NCI-H187 (cell line): ENCODE results near the gene EBLN2.
"Not testable (repeated sequence)": the region's sequence is repeated elsewhere in the genome, so short reads cannot be mapped to it uniquely, and the experiment has no call there.

ENCODE experiments used
- DNase-seq, 2 experiments: peaks; one replicate each; lab custom pipeline; 2025; lab: John Stamatoyannopoulos, UW

The EBLN2 gene

DNA sequence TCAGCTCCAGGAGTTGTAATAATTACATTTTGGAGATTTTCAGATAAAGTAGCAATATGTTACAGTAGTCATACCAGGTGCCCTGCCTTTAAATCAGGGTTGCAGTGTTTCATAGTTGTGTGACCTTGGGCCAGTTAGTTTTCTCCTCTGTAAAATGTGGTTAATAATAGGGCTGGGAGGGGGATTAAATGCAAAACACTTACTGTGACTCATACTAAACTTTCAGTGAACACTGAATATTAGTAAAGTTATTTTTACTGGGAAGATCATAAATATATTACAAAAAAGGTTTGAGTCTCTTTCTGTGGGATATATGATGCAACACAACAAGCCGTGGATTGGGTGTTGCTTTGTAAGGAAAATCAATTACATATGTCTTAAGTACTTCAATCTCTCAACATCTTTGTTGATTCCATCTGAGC lies 1.1 kb upstream of the EBLN2 start:
- no peak for DNase-seq

DNA sequence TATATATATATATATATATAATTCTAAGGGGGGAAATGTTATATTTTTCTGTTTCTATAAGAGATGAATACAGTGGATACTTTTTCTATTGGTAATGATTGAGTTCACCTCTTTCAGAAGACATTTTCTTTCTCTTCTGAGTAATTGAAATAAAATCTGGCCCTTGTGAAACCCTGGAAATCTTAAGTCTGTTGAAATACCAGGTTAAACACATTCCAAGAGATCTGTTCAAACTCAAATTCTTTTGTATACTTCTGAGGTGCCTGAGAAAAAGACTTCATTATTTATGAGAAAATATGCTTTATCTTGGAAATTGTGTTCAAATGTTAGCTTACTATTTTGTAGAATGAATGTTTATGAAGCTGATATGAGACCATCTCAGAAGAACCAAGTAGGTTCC lies 4.8 kb downstream of the EBLN2 start:
- DNase-seq: not testable (repeated sequence)

DNA sequence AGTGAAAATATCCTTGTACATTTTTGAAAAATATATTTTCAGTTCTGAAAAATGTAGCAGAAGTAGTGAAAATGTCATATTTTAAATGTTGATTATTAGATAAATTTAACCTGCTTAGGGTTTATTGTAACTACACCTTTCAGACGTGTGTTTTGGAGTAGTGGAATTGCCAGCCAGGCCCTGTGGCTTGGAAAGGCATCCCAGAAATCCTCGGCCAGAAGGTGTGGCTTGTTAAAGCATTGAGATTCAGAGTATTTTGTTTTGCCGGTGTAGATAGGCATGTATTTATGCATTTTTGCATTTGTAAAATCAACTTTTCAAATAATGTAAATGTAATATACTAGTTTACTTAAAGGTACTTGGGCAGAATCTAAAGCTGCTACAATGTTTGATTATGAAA lies 7.0 kb downstream of the EBLN2 start:
- DNase-seq: no peak

DNA sequence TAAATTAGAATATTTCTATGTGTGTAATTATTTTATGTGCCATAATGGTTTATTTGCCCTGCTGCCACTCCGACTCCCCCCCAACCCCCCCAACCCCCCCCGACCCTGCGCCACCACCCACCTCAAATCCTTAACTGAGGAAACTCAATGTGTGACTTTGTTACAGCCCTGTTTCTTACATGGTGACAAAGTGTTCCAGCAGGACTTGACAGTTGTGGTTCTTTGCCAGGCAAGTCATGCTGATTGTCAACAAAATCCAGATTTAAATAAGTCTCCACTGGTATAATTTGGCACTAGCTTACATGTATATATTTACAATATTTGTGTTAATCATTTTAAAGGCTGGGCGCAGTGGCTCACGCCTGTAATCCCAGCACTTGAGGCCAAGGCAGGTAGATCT lies 7.7 kb downstream of the EBLN2 start:
- no peak for DNase-seq

DNA sequence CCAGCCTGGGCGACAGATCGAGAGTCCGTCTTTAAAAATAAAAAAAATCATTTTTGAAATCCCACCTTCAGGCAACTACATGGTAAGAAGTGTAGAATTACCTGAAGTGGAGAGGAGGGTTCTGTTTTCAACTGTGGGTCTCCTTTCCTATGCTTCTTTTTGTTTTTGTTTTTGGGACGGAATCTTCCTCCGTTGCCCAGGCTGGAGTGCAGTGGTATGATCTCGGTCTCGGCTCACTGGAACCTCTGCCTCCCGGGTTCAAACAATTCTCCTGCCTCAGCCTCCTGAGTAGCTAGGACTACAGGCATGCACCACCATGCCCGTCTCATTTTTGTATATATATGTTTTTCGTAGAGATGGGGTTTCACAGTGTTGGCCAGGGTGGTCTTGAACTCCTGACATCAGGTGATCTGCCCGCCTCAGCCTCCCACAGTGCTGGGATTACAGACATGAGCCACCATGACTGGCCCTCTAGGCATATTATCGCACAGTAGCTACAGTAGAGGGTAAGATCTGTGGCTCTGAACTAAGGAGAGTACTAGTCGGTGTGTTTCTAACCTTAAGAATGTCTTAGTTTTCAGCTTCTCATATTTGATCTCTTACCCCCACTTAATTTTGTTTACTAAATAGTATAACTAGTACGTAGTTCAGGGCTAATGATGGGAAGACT lies 8.5 kb downstream of the EBLN2 start:
- DNase-seq: no peak

DNA sequence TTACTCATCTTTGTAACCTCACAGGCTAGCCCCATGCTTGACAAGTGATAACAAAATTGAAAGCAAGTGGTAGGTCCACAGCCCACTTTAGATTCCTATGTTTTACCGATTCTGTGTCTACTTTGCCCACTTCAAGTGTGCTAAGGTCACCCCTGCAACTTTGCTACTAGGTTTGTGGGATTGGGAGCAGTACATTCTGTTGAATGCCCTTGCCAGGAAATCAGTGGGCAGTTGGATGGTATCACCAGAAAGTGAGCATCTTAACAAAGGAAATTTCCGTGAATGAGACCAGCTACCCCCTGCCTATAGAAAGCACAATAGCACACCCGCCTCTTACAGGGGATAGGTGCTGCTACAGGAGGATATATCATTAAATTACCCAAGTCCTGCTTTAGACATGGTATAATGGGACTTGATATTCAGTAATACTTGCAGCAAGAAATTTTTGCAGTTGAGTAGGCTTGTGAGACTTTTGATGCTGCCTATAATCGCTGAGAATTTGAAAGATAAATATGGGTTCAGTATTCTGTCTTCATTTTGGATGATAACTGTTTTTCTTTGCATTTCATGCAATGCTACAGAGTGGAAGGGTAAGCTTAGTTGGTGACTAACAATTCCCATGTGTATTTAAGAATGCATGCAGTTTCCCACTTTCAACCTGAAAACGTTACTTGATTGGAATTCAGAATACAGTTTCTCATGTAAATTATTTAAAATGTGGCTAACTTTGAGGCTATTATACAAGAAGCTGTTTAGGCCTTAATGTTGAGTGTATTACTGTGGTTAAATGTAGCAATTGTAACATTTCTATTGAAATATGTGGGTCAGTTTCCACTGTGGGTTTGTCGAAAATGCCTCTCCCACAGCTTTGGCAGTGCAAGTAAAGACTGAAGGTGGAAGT lies 9.5 kb downstream of the EBLN2 start:
- DNase-seq: no peak

DNA sequence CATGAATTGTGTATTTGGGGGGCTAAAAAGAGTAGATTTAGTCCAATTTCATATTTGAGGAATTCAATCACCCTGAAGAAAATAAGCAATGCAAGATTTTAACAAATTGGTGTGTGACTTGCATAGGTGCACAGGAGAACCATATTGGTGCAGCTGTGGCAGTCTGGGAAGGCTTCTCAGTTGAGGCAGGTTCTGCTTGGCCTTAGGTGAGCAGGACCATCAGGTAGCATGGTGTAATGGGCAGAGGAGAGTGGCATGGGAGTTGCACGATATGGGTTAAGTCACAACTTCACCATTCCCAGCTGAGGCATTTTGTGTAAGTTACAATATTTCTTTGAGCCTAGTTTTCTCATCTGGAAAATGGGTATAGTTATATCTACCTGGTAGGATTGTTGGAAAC lies 10.5 kb downstream of the EBLN2 start:
- DNase-seq: no peak

DNA sequence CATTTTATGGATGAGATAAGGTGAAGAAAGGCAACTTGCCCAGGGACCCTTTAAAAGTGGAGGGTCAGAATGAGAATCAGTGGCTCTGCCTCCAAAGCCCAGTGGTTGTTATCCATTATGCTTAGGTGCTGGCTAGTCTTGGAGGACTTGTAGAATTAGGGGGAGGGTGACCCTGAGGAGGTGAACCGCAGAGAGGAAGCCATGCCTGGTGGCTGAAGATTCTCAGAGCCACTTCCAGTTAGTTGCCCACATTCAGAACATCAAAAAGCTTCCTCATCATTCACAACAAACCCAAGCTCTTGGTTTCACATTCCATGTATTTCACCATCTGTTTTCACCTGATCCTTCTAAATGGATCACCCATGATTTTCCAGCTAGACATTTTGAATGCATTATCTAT lies 11.2 kb downstream of the EBLN2 start:
- DNase-seq: no peak

DNA sequence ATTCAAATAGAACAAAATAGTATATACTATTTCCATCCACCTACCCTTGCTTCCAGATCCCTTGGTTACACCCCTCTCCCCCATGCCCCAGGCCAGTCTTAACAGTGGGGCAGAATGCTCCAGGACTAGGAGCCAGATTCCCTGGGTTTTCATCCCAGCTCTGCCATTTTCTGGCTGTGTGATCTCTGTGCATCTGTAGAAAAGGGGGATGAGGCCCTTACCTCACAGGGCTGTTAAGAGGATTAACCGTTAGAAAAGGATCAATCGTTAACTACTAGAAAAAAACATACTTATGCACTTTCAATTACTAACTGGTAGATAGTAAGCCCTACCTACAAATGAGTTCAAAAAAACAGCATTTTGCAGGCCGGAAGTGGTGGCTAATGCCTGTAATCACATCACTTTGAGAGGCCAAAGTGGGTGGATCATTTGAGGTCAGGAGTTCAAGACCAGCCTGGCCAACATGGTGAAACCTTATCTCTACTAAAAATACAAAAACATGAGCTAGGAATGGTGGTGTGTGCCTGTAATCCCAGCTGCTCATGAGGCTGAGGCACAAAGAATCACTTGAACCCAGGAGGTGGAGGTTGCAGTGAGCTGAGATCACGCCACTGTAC lies 11.7 kb downstream of the EBLN2 start:
- DNase-seq: no peak

DNA sequence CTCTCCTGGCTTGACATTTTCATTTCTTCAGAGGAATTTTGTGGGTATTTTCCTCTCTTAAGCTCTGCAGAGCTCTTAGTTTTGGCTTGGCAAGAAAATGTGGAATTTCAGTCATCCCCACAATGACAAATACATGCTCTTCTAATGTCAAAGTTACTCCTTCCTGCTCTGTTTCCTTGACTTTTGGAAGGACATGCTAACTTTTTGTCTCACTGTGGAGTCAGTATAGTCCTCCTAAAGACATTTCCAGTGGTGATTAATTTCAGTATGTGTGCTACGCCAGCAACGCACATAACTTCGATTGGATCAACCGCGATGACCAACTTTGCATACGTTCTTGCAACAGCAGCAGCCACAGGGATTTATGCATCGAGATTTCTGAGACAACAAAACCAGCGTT lies 13.3 kb downstream of the EBLN2 start:
- DNase-seq: no peak

DNA sequence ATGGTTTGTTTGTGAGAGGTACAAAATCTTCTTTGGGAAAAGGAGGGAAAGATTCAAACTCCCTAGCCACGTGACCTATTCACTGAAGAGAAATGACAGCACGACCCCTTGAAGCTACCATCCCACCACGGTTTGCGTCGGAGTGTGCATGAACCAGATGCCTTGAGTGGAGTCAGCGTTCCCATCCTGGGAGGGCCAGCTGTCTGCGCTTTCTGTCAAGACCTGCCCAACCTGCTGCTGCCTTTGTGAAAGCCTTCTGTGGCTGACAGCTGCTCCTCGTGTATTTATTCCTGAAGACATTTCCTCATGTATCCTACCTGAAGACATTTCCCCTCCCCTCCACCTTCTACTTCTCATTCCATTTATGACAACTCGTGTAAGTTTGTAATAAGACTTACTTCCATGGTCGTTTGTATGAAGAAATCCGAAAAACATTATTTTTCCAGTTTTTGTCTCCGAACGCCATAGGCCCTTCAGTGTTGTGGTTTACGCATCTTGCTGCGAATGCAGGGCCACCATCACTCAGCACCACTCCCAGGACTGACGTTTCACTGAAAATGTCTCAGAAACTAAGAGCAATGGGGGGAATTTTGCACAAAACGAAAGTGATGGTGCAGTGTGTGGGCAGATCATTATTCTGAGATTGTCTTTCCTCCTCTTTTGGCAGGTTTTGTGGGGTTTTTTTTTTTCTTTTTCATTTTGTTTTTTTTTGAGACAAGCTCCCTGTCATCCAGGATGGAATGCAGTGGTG lies 18.9 kb downstream of the EBLN2 start:
- no peak for DNase-seq

DNA sequence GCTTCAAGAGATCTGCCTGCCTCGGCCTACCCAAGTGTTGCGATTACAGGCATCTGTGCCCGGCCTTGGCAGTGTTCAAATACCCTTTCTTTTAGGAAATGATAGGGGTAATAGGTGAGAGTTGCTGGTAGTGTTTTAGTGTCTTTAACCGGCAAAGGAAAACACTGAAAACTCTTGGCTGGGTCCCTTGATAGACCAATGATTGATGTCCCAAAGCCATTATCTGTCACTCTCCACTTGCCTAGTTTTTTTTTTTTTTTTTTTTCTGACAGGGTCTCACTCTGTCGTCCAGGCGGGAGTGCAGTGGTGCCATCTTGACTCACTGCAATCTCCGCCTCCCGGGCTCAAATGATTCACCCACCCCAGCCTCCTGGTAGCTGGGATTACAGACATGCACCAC lies 19.7 kb downstream of the EBLN2 start:
- no peak for DNase-seq

DNA sequence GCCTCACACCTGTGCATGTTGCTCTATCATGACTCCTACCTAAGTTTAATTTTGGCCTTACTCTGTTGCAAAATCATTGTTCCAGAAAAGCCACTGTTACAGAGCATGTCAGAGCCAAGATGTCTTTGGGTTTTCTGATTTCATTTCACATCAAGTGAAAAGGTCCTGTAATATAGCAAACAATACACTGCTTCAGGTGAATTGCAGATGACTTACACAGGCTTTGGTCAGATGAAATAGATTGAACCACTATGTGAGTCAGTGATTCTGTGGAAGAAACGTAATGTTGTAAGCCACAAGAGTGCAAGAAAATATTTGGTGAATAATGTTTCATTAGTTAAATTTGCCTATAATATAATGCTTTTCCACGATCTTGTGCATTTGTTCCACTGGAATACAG lies 22.7 kb downstream of the EBLN2 start:
- no peak for DNase-seq

DNA sequence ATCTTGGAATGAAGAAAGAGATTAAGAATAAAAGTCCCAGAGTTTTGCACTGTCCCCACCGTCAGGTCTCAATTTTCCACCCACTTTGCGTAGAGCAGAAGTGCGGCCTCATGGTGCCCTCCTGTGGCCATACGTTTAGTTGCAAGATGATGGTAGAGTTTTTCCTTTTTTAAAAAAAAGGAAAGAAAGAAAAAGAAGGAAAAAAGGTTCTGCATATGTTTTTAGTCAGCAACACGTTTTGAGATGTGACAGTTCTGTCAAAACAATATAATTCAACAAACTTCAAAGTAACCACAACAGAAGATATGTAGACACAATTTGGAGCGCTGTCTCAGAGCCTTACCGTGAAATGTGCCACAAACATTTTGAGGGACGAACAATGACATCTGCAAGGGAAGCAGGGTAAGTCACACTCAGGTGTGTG lies 24.6 kb downstream of the EBLN2 start:
- no peak for DNase-seq

DNA sequence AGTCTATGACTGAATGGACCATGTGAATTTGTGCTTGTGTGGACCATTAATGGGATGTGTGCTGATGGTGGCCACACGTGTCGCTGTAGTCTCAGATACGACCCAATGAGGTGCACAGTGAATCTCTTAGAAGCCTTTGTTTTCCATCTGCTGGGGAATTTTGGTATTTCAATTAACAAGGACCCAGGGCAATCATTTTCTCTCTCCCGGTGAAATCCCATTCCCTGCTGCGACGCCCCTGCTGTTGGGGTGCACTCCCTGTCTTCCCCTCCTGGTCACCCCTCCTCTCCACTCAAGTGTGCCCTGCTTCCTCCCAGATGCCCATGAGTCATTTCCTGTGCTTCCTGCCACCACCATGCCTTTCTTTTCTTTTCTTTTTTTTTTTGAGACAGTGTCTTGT lies 32.7 kb downstream of the EBLN2 start:
- DNase-seq: no peak

DNA sequence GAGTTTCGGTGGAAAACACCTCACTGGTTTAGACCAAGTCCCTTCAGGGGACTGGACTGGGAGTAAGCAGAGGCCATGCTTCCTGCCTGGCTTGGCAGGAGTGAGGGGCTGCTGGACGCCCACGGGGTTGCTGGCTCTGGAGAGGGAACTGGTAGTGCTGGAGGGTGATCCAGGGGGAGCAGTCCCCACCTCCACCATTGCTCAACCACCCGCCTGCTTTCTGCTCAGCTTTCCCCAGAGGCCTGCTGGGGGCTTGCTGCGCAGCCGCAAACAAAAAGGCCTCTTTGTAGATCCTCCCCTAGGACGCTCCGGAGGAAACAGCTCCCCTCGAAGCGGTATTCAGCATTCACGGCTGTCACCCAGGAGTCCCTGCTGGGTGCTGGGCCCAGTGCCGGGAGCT lies 33.5 kb downstream of the EBLN2 start:
- no peak for DNase-seq

DNA sequence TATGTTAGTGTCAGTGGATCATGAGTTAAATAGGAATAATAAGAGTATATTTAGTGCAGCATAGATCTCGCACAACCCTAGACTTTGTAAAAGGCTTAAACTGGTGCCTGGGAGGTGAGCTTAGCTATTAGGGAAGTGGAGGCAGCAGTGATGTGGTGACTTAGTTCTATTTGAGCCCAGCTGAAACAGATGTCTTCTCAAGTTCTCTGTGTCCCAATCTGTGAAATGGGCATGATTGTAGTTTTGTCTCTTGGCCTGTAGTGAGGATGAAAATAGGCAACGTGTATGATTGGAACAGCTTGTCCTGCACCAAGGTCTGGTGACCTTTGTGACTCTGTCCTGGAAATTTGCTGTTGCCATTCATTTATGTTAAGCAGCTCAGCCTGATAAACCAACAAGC lies 34.7 kb downstream of the EBLN2 start:
- DNase-seq: no peak

DNA sequence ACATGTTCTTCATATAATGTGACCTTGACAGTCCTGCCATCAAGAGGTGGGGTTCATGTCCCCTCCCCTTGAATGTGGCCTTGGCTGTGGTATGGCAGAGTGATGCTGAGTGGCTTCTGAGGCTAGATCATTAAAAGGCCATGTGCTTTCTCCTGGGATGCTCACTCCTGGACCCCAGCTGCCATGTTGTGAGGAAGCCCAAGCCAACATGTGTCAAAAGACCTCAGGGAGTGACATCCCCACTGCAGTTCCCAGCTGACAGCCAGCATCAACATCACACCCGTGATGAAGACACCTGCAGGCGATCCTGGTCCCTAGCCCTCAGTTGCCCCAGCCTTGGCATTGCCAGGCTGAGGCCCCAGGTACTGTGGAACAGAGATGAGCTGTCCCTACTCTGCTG lies 36.6 kb downstream of the EBLN2 start:
- DNase-seq: no peak

DNA sequence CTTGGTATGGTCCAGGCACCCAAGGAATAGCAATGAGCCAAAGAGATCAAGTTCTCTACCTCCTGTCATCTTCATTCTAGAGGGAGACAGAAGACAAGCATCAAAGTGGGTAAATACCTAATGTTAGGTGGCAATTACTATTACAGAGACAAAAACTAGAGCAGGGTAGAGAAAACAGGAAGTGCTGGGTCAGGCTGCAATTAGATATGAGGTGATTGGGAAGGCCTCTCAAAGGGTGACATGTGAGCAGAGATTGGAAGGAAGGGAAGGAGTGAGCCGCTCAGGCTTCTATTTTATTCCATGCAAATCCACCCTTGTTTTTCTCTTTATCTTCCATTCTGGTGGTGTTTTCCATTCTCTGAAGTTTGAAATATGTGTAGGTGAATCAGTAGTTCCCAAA lies 37.4 kb downstream of the EBLN2 start:
- no peak for DNase-seq

DNA sequence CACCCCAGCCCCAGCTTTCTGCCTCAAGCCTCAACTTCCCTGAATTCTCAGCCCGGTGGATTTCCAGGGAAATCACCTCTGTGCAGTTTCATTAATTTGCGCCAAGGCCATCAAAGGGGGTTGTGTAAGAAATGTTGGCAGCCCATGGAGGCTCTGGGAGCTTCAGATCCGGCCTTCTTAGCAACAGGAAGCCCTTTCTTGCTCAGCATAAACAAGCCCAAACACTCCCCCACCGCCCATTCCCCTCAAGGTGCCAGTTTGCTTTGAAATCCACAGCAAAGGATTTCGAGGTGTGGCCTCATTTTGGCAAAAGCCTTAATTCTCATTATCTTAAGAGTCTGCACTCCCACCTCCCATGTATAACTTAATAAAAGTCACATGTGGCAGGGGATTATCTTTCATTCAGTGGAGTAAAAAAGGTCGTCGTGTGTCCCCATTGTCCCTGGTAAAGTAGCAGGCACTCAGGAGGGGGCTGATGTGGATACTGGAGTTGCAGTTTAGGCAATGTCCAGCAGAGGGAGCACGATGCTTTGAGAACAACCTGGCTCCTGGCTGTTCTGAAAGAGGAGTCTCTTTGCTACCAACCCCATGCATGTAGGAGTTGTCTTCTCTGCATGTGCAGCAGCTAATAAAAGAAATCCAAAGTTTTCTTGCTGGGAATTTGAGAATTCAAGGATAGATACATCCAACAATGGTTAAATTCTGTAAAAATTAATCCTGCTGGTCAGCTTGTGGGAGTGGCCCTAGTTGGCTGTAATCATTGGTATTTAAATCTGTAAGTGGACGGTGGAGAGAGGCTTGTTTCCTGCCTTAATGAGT lies 39.5 kb downstream of the EBLN2 start:
- peak; percentile 13 to 31 for DNase-seq

DNA sequence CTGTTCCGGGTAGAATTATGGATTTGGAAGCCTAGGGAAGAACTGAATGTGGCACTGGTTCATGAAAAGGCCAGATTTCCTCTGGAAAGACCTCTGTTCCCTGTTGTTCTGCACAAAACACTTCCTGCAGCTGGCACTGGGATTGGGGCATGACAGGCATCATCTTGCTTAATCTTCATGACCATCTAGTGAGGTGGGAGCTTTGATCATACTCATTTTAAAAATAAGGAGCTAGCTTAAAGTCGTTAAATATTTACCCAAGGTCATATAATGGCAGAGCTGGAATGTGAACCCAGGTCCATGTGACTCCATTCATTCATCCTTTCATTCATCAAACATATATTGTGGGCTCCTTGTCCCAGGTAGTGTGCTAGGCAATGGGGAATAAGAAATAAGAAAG lies 40.4 kb downstream of the EBLN2 start:
- DNase-seq: no peak

DNA sequence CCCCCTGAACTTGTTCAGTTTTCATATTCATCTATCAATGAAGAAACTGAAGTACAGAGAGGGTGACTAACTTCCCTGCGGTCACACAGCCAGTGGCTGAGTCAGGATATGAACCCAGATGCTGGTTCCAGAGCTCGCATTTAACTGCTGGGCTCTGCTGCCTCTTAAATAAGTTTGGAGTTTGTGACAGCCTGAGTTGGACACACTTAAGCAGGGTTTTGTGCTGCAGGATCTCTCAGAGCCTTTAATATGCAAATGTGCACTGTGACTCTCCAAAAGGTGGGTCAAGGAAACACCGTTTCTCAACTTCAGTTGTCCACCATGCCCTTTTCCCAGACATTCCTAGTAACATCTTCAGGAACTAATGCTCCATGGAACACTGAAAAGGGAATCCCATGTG lies 45.8 kb downstream of the EBLN2 start:
- DNase-seq: no peak
